KOPT-K1 (cell line): Measurements from ENCODE around the gene PSG1.
"Not testable (repeated sequence)": the region's sequence is repeated elsewhere in the genome, so short reads cannot be mapped to it uniquely, and the experiment has no call there.

ENCODE experiments used
- H3K27ac ChIP-seq: fragments of 200-600 bp; sonication (generic); 2 replicates; pipeline ENCODE4 v1.5.1; 2016; ENCODE audit warnings: antibody characterized with exemption, mild to moderate bottlenecking, low read depth, low read length; ENCODE audit not compliant: poor library complexity, severe bottlenecking
- H3K36me3 ChIP-seq: fragments of 200-600 bp; sonication (generic); 2 replicates; pipeline ENCODE4 v1.5.1; 2017; ENCODE audit warnings: antibody characterized with exemption, mild to moderate bottlenecking, low read length, moderate library complexity; ENCODE audit not compliant: insufficient read depth
- H3K9me3 ChIP-seq: fragments of 200-600 bp; sonication (generic); 2 replicates; pipeline ENCODE4 v1.5.1; 2017; ENCODE audit warnings: antibody characterized with exemption, low read length, mild to moderate bottlenecking; ENCODE audit not compliant: insufficient read depth, poor library complexity, severe bottlenecking

Gene PSG1

DNA sequence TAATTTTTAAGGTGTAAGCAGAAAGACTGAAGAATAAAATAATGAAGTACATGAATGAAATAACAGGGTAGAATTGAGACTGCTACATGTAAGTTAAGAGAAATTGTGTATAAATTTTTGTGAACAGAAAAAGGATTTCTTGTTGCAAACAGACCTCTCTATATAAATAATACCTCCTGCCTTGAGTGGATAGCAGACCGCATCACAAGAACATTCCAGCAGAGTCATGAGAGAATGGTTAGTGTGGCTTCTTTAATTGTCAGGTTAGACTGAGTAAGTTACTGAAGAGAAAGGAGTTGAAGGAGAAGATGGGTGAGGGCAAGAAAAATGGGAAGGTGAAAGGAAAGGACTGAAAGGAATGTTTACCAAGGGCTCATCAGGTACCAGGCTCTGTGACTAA is 19.6 kb upstream of the PSG1 start:
- not testable (repeated sequence) for H3K27ac ChIP-seq, H3K9me3 ChIP-seq, H3K36me3 ChIP-seq

- not testable (repeated sequence) for H3K9me3 ChIP-seq, H3K36me3 ChIP-seq, H3K27ac ChIP-seq
Measured at GRCh38 chr19:42898656-42899055, 19.1 kb upstream of the PSG1 start.

GRCh38 chr19:42897729-42898128 is 18.2 kb upstream of the PSG1 start:
- H3K9me3 ChIP-seq, H3K36me3 ChIP-seq, H3K27ac ChIP-seq: not testable (repeated sequence)

DNA sequence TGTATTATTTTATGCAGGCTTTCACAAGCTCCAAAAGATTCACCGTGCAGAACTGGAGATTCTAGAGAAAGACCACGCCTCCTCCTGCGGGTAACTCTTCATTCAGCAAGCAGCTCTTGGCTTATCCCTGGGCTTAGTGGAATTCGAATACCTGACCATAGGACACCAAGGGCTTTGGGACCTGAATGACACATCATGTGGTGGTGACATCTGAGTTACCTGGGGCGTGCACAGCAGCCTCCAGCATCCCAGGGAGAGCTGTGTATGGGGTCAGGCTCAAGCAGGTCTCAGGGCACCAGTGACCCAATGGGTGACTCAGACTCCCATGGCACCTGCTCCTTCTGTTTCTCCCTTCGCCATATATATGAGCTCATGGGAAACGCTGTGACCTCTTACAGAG is 10.9 kb upstream of the PSG1 start:
- not testable (repeated sequence) for H3K27ac ChIP-seq, H3K9me3 ChIP-seq

GRCh38 chr19:42887876-42888445 is 8.4 kb upstream of the PSG1 start:
- H3K27ac ChIP-seq, H3K9me3 ChIP-seq, H3K36me3 ChIP-seq: not testable (repeated sequence)

More for the DNA sequence above, 10.9 kb upstream of the PSG1 start:
- not testable (repeated sequence) for H3K36me3 ChIP-seq

DNA sequence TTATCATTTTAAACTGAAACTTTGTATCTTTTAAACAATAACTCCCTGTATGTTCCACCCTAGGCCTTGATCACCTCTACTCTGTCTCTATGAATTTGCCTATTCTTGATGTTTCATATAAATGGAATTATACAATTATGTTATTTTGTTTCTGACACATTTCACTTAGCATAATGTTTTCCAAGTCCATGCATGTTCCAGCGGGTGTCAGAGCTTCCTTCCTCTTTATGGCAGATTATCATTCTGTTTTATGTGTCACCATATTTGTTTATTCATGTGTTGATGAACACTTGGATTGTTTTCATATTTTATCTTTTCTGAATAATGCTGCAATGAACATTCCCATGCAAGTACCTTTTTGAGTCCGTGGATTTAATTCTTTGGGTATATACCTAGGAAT is 3.2 kb upstream of the PSG1 start:
- H3K9me3 ChIP-seq, H3K27ac ChIP-seq, H3K36me3 ChIP-seq: not testable (repeated sequence)

DNA sequence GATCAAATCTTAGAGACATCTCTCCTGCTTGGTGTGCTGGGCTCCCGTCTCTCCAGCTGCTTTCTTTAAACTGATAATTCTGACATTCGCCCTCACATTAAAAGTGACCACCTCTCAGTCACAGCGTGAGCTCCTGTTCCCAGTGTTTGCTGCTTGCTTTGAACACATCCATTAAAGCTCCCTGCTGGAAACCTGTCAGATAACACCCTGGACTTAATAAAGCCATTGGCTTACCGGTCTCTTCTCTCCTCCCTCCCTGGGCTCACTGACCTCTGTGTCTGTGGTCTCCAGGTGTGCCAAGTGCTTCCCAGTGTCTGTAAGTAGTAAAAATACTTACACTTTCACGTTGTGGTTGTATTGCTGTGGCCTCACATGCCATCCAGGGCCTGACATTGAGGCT is 2.5 kb upstream of the PSG1 start:
- H3K9me3 ChIP-seq, H3K36me3 ChIP-seq, H3K27ac ChIP-seq: not testable (repeated sequence)

- not testable (repeated sequence) for H3K27ac ChIP-seq, H3K36me3 ChIP-seq, H3K9me3 ChIP-seq
Measured at GRCh38 chr19:42881279-42881678, 1.8 kb upstream of the PSG1 start.

GRCh38 chr19:42880621-42881020 is 1.1 kb upstream of the PSG1 start:
- H3K36me3 ChIP-seq, H3K27ac ChIP-seq, H3K9me3 ChIP-seq: not testable (repeated sequence)

DNA sequence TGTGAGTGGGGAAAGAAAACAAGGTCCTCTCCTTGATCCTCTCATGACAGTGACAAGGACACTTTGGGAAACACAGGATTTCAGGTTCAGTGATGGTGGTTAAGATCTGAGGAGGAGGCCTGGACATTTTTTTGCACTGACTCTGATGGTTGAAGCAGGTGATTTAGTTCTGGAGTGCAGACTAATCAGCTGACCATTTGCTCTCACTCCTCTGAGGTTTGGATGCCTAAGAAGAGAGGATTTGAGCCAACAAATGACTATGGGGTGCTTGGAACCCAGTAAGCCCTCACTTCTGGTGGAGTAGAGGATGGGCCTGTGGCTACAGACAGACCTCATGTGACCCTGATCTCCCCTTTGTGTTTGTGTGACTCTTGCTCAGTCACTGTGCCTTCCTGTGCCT is 2.9 kb downstream of the PSG1 start:
- not testable (repeated sequence) for H3K27ac ChIP-seq, H3K9me3 ChIP-seq, H3K36me3 ChIP-seq

GRCh38 chr19:42875881-42876280 is 3.6 kb downstream of the PSG1 start:
- H3K9me3 ChIP-seq, H3K36me3 ChIP-seq, H3K27ac ChIP-seq: not testable (repeated sequence)

GRCh38 chr19:42874901-42875813 is 4.4 kb downstream of the PSG1 start:
- H3K36me3 ChIP-seq, H3K27ac ChIP-seq, H3K9me3 ChIP-seq: not testable (repeated sequence)

DNA sequence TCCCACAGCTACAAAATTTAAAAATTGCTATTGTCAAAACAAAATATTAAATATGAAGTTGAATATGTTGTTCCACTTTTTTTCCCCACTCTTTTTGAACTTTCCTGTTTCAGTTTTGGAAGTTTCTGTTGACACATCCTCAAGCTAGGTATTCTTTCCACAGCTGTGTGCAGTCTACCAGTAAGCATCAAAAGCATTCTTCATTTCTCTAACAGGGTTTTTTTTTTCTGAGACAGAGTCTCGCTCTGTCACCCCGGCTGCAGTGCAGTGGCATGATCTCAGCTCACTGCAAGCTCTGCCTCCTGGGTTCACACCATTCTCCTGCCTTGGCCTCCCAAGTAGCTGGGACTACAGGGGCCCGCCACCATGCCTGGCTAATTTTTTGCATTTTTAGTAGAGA is 5.4 kb downstream of the PSG1 start:
- not testable (repeated sequence) for H3K27ac ChIP-seq, H3K36me3 ChIP-seq, H3K9me3 ChIP-seq

DNA sequence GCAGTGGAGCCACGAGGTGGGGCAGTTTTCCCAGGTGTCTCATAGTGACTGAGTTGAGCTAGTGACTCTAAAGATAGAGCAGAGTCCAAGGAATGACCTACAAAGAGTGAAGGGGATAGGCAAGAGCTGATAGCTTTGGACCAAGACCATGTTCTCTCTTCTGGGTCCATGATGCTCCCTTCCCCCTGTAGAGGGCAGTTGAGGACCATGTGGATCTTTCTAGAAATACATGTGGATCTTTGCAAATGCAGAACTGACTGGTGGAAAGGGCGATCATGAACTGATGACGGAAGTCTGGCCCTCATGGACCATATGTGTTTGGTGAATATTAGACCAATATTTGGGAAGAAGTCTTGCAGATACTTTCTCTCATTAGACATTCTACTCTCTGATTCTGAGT is 6.9 kb downstream of the PSG1 start:
- no peaks in the 10 kb centered on the region for H3K9me3 ChIP-seq
- no peak overlapping the region for H3K27ac ChIP-seq
- H3K36me3 ChIP-seq: no peaks in the 10 kb centered on the region

- H3K36me3 ChIP-seq: no peaks in the 10 kb centered on the region
- no peak overlapping the region for H3K27ac ChIP-seq
- H3K9me3 ChIP-seq: no peaks in the 10 kb centered on the region
Measured at GRCh38 chr19:42857544-42857867, 22.0 kb downstream of the PSG1 start.

DNA sequence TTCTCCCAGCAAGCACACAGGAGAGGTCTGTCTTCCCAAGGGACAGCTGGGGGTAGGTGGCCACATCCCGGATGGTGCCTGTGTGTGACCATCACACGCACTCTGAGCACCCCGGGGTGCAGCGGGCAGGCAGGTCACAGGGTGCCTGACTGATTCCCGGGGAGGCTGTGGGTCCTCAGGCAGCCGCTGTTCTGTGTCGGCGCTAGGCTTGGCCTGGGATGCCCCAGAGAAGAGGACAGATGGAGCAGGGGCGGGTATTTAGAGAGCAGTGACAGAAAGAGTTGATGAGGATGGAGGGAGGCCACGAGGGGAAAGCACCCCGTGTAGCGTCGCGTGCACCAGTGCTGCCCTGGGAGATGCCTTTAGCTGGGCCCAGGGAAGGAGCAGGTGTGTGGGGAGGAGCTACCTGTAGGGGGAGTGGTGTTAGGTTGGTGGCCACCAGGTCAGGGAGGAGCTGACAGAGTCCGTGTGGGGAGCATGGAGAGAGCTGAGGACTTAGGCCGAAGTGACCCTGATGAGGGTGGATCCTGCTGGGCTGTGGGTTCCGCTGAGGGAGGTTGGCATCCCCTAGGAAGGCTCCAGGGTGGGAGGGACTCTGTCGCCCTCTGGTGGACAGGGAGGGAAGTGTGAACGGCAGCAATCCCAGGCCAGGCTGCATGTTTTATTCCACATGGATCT is 22.5 kb downstream of the PSG1 start:
- H3K36me3 ChIP-seq, H3K9me3 ChIP-seq, H3K27ac ChIP-seq: not testable (repeated sequence)
